ENCODE results near the gene SLC36A3.

The SLC36A3 gene

DNA sequence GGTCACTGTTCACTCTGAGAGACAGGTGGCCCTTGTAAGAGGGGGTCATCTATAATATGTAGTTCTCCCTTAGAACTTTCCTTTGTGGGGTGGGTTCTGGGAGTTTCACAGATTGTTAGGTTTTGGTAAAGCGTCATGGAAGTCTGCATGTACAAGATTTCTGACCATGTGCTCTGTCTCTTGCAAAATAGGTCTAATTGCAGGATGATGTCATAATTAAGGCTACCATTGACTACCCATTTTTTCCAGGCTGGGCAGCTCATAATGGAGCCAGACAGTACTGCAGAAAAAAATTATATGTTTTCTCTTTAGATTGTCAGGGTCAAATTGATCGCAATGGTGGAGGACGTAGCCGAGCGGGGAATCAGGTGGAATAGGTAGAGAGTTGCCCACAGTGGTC is 54.3 kb downstream of the SLC36A3 start:
- H3K4me3 ChIP-seq (IDR thresholded peaks at IDR 0.05; ENCODE audit: insufficient read depth, low read depth, low read length) = no peak overlapping the region
- H4K20me1 ChIP-seq (ENCODE audit: insufficient read depth) = no peaks in the 10 kb centered on the region
- H3K4me2 ChIP-seq = no peak overlapping the region
- H3K27me3 ChIP-seq (ENCODE audit: insufficient read depth, low read depth) = no peaks in the 10 kb centered on the region
- H3K27ac ChIP-seq = no peak overlapping the region
- no peaks in the 10 kb centered on the region for H3K36me3 ChIP-seq (ENCODE audit: insufficient read depth)
- no peaks in the 10 kb centered on the region for H3K79me2 ChIP-seq (ENCODE audit: insufficient read depth, low read depth)
- H2AFZ ChIP-seq (ENCODE audit: low read depth) = no peak overlapping the region
- H3K4me1 ChIP-seq (ENCODE audit: low read depth, poor library complexity, severe bottlenecking) = peaks cover 4% of the 10 kb centered on the region
- TF ChIP-seq, protein P1, sequence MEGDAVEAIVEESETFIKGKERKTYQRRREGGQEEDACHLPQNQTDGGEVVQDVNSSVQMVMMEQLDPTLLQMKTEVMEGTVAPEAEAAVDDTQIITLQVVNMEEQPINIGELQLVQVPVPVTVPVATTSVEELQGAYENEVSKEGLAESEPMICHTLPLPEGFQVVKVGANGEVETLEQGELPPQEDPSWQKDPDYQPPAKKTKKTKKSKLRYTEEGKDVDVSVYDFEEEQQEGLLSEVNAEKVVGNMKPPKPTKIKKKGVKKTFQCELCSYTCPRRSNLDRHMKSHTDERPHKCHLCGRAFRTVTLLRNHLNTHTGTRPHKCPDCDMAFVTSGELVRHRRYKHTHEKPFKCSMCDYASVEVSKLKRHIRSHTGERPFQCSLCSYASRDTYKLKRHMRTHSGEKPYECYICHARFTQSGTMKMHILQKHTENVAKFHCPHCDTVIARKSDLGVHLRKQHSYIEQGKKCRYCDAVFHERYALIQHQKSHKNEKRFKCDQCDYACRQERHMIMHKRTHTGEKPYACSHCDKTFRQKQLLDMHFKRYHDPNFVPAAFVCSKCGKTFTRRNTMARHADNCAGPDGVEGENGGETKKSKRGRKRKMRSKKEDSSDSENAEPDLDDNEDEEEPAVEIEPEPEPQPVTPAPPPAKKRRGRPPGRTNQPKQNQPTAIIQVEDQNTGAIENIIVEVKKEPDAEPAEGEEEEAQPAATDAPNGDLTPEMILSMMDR (conservative IDR thresholded peaks at IDR 0.05; ENCODE audit: low read depth, low read length) = no peak
- H3K9ac ChIP-seq = no peak overlapping the region

DNA sequence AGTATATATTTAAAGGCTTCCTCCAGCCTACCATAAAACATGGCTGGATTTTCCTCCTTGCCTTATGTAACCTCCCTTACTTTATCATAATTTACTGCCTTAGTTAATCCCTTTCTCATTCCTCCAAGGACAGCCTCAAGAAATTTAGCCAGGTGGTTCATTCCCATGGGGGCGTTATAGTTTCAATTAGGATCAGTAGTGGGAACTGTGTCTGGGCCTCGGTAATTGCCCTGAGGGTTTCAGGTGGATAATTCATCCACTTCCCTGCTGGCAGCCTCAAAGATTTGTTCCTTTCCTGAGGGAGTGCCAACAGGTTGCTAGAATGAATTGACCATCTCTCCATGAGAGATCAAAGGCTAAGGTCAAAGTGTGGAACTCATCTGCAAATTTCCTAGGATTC is 54.9 kb downstream of the SLC36A3 start:
- Histone ChIP-seq H3K27ac (no peak overlapping the region), H3K36me3 (ENCODE audit: insufficient read depth) (no peaks in the 10 kb centered on the region), H3K4me2 (no peak overlapping the region), H2AFZ (ENCODE audit: low read depth) (no peak overlapping the region), H3K9ac (no peak overlapping the region), H3K4me1 (ENCODE audit: low read depth, poor library complexity, severe bottlenecking) (peaks cover 4% of the 10 kb centered on the region), H3K27me3 (ENCODE audit: insufficient read depth, low read depth) (no peaks in the 10 kb centered on the region), H4K20me1 (ENCODE audit: insufficient read depth) (no peaks in the 10 kb centered on the region), H3K4me3 (IDR thresholded peaks at IDR 0.05; ENCODE audit: insufficient read depth, low read depth, low read length) (no peak overlapping the region), H3K79me2 (ENCODE audit: insufficient read depth, low read depth) (no peaks in the 10 kb centered on the region)
- TF ChIP-seq, protein P1 (conservative IDR thresholded peaks at IDR 0.05; ENCODE audit: low read depth, low read length) = no peak

DNA sequence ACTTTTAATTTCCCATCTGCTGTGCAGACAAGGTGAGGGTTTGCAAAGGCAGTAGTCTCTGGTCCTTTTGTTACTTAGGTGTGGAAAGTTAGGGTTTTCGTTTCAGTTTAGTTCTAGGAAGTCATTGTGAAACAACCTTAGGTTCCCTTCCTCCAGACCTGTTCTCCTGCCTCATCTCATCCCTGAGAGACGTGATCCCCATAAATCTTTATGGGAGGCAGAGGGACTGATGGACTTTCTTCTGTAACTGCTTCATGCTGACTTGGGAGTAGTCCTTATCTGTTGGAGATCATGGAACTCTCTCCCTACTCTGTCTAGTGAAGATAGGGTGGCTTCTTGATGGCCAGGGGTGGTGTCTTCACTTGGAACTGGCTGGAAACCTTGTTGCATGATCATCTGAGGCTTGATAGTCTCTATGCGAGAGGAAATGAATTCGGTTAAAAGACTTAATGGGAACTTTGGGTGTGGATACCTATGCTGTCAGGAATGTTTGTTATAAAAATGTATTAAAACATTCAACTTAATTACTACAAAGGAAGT is 57.8 kb downstream of the SLC36A3 start:
- no peak overlapping the region for H2AFZ ChIP-seq (ENCODE audit: low read depth)
- H3K9ac ChIP-seq = no peak overlapping the region
- no peaks in the 10 kb centered on the region for H3K27me3 ChIP-seq (ENCODE audit: insufficient read depth, low read depth)
- no peak overlapping the region for H3K27ac ChIP-seq
- H3K4me1 ChIP-seq (ENCODE audit: low read depth, poor library complexity, severe bottlenecking) = no peaks in the 10 kb centered on the region
- no peak overlapping the region for H3K4me3 ChIP-seq (IDR thresholded peaks at IDR 0.05; ENCODE audit: insufficient read depth, low read depth, low read length)
- TF ChIP-seq, protein P1 (conservative IDR thresholded peaks at IDR 0.05; ENCODE audit: low read depth, low read length) = no peak
- no peaks in the 10 kb centered on the region for H3K36me3 ChIP-seq (ENCODE audit: insufficient read depth)
- no peak overlapping the region for H3K4me2 ChIP-seq
- no peaks in the 10 kb centered on the region for H3K79me2 ChIP-seq (ENCODE audit: insufficient read depth, low read depth)
- H4K20me1 ChIP-seq (ENCODE audit: insufficient read depth) = no peaks in the 10 kb centered on the region

DNA sequence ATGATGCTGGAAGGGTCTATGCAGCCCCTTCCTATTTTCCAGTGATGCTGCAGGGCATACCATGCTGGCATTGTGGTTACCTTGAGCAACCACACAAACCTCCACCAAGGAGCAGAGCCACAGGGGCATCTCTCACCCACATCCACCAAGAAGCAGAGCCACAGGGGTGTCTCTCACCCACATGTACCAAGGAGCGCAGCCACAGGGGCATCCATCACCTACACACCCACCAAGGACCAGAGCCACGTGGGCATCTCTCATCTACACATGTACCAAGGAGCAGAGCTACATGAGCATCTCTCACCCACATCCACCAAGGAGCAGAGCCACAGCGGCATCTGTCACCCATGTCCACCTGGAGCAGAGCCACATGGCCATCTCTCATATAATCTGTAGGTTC is 59.4 kb downstream of the SLC36A3 start:
- Histone ChIP-seq H3K4me1 (ENCODE audit: low read depth, poor library complexity, severe bottlenecking) (no peaks in the 10 kb centered on the region), H3K9ac (no peak overlapping the region), H3K4me2 (no peak overlapping the region), H3K27ac (no peak overlapping the region), H4K20me1 (ENCODE audit: insufficient read depth) (no peaks in the 10 kb centered on the region), H3K27me3 (ENCODE audit: insufficient read depth, low read depth) (no peaks in the 10 kb centered on the region), H3K4me3 (IDR thresholded peaks at IDR 0.05; ENCODE audit: insufficient read depth, low read depth, low read length) (no peak overlapping the region), H2AFZ (ENCODE audit: low read depth) (no peak overlapping the region), H3K79me2 (ENCODE audit: insufficient read depth, low read depth) (no peaks in the 10 kb centered on the region), H3K36me3 (ENCODE audit: insufficient read depth) (no peaks in the 10 kb centered on the region)
- TF ChIP-seq, protein P1 (conservative IDR thresholded peaks at IDR 0.05; ENCODE audit: low read depth, low read length) = no peak

All from KMS-11 (cell line).